HEK293 (cell line): ENCODE measurements around the gene PPIC.

Experiments used
- CTCF ChIA-PET: fragments of 350-600 bp; formaldehyde crosslinking; extraction: SDS; loops from one replicate; lab custom pipeline; 2021; ENCODE audit warnings: antibody characterized with exemption; lab: Yijun Ruan, JAX
- POLR2A ChIA-PET: fragments of 300-600 bp; formaldehyde crosslinking; extraction: SDS; loops from one replicate; lab custom pipeline; 2020; ENCODE audit warnings: antibody characterized with exemption, inconsistent platforms; lab: Yijun Ruan, JAX
- H3K27ac ChIP-seq: fragments of 200-500 bp; sonication (Bioruptor generic); 2 replicates; pipeline ENCODE4 v1.5.1; 2014; ENCODE audit warnings: low read depth, low read length, control low read depth, inconsistent platforms; ENCODE audit errors: extremely low read depth
- H3K36me3 ChIP-seq, 2 experiments: fragments of 200-500 bp in 1 of 2; sonication (Bioruptor generic) in 1 of 2; 1 replicate in 1 of 2; 2 replicates in 1 of 2; pipeline ENCODE4 v1.5.1; 2014 to 2017; ENCODE audit warnings: inconsistent platforms in 2 of 2, low read length in 2 of 2; ENCODE audit not compliant: control insufficient read depth in 2 of 2, insufficient read depth in 1 of 2
- H3K4me1 ChIP-seq: fragments of 200-500 bp; sonication (Bioruptor generic); 2 replicates; pipeline ENCODE4 v1.5.1; 2014; ENCODE audit warnings: mild to moderate bottlenecking, low read length, inconsistent platforms; ENCODE audit not compliant: control insufficient read depth, insufficient read depth
- H3K4me3 ChIP-seq: 2 replicates; pipeline ENCODE4 v1.5.1; 2011; ENCODE audit warnings: low read depth, mild to moderate bottlenecking, control low read depth, low read length, moderate library complexity
- H3K9me3 ChIP-seq: fragments of 200-500 bp; sonication (Bioruptor generic); 2 replicates; pipeline ENCODE4 v1.5.1; 2014; ENCODE audit warnings: low read depth, low read length, inconsistent platforms; ENCODE audit not compliant: control insufficient read depth, insufficient read depth
- EGR2 ChIP-seq: fragments of 450-650 bp; formaldehyde crosslinking; IDR thresholded peaks from 2 replicates; pipeline ENCODE4 v1.5.1; 2016; ENCODE audit warnings: low read depth, missing biosample characterization, missing genetic modification characterization
- FEZF1 ChIP-seq: fragments of 450-650 bp; formaldehyde crosslinking; IDR thresholded peaks from 2 replicates; pipeline ENCODE4 v1.5.1; 2016; ENCODE audit warnings: missing biosample characterization, missing genetic modification characterization
- GLI4 ChIP-seq: fragments of 450-650 bp; formaldehyde crosslinking; IDR thresholded peaks from 2 replicates; pipeline ENCODE4 v1.5.1; 2016; ENCODE audit warnings: missing biosample characterization, missing genetic modification characterization
- GLIS1 ChIP-seq: fragments of 450-650 bp; formaldehyde crosslinking; IDR thresholded peaks from 2 replicates; pipeline ENCODE4 v1.5.1; 2016; ENCODE audit warnings: missing biosample characterization, missing genetic modification characterization
- KLF17 ChIP-seq: fragments of 450-650 bp; formaldehyde crosslinking; IDR thresholded peaks from 2 replicates; pipeline ENCODE4 v1.5.1; 2016; ENCODE audit warnings: missing biosample characterization, missing genetic modification characterization
- TCF7L2 ChIP-seq: IDR thresholded peaks from 2 replicates; pipeline ENCODE4 v1.6.1; 2011; ENCODE audit warnings: low read depth, mild to moderate bottlenecking, inconsistent platforms, low read length, moderate library complexity, borderline replicate concordance
- YY1 ChIP-seq: fragments of 450-650 bp; formaldehyde crosslinking; IDR thresholded peaks from 2 replicates; pipeline ENCODE4 v1.5.1; 2018; ENCODE audit warnings: missing biosample characterization, missing genetic modification characterization
- ZBTB8A ChIP-seq: fragments of 450-650 bp; formaldehyde crosslinking; IDR thresholded peaks from 2 replicates; pipeline ENCODE4 v1.5.1; 2016; ENCODE audit warnings: missing biosample characterization, missing genetic modification characterization
- ZIC2 ChIP-seq: fragments of 450-650 bp; formaldehyde crosslinking; IDR thresholded peaks from 2 replicates; pipeline ENCODE4 v1.5.1; 2016; ENCODE audit warnings: missing biosample characterization, missing genetic modification characterization
- ZNF10 ChIP-seq: fragments of 450-650 bp; formaldehyde crosslinking; IDR thresholded peaks from 2 replicates; pipeline ENCODE4 v1.5.1; 2017; ENCODE audit warnings: missing biosample characterization, missing genetic modification characterization
- ZNF214 ChIP-seq: fragments of 450-650 bp; formaldehyde crosslinking; IDR thresholded peaks from 2 replicates; pipeline ENCODE4 v1.5.1; 2017; ENCODE audit warnings: missing biosample characterization, mild to moderate bottlenecking, missing genetic modification characterization, borderline replicate concordance
- ZNF223 ChIP-seq: fragments of 450-650 bp; formaldehyde crosslinking; IDR thresholded peaks from 2 replicates; pipeline ENCODE4 v1.5.1; 2016; ENCODE audit warnings: missing biosample characterization, missing genetic modification characterization
- ZNF292 ChIP-seq: fragments of 450-650 bp; formaldehyde crosslinking; IDR thresholded peaks from 2 replicates; pipeline ENCODE4 v1.5.1; 2016; ENCODE audit warnings: low read depth, missing biosample characterization, missing genetic modification characterization, borderline replicate concordance
- ZNF426 ChIP-seq: fragments of 450-650 bp; formaldehyde crosslinking; IDR thresholded peaks from 2 replicates; pipeline ENCODE4 v1.5.1; 2017; ENCODE audit warnings: missing biosample characterization, missing genetic modification characterization, mild to moderate bottlenecking, inconsistent platforms, moderate library complexity
- ZNF501 ChIP-seq: fragments of 450-650 bp; formaldehyde crosslinking; IDR thresholded peaks from 2 replicates; pipeline ENCODE4 v1.5.1; 2016; ENCODE audit warnings: missing biosample characterization, missing genetic modification characterization
- ZNF660 ChIP-seq: fragments of 450-650 bp; IDR thresholded peaks from 2 replicates; pipeline ENCODE4 v1.5.1; 2018; ENCODE audit warnings: missing biosample characterization, mild to moderate bottlenecking, missing genetic modification characterization
- ZNF768 ChIP-seq: fragments of 450-650 bp; formaldehyde crosslinking; IDR thresholded peaks from 2 replicates; pipeline ENCODE4 v1.5.1; 2018; ENCODE audit warnings: missing biosample characterization, mild to moderate bottlenecking, missing genetic modification characterization
- ZNF843 ChIP-seq: fragments of 450-650 bp; formaldehyde crosslinking; IDR thresholded peaks from 2 replicates; pipeline ENCODE4 v1.5.1; 2016; ENCODE audit warnings: missing biosample characterization, missing genetic modification characterization
- TF ChIP-seq, protein P1 (sequence below): fragments of 450-650 bp; formaldehyde crosslinking; IDR thresholded peaks from 2 replicates; pipeline ENCODE4 v1.5.1; 2016; ENCODE audit warnings: missing biosample characterization, missing genetic modification characterization, low read depth
- TF ChIP-seq, protein P2 (sequence below): sonication (generic); formaldehyde crosslinking; IDR thresholded peaks from 2 replicates; pipeline ENCODE4 v1.8.1; 2022; ENCODE audit warnings: mild to moderate bottlenecking, moderate library complexity, missing genetic modification reagents

PPIC gene

GRCh38 chr5:123044926-123045617 lies 8.5 kb upstream of the PPIC start:
- TF ChIP-seq ZNF843 (tag by site-specific recombination) = 0 out of 2 replicates have a peak, but pooled peaks have one; percentile 43
- TF ChIP-seq FEZF1 (tag by site-specific recombination) = 0 out of 2 replicates have a peak, but pooled peaks have one; percentile 21
- no peak for TF ChIP-seq ZIC2 (tag by site-specific recombination)
- TF ChIP-seq ZNF10 (tag by site-specific recombination) = peak; percentile 89
- Histone ChIP-seq H3K4me1 (no peaks in the 10 kb centered on the region), H3K9me3 (no peaks in the 10 kb centered on the region), H3K4me3 (no peak overlapping the region), H3K36me3 (no peaks in the 10 kb centered on the region), H3K27ac (no peak overlapping the region)
- CTCF ChIA-PET = no interaction called here
- POLR2A ChIA-PET = no interaction called here

DNA sequence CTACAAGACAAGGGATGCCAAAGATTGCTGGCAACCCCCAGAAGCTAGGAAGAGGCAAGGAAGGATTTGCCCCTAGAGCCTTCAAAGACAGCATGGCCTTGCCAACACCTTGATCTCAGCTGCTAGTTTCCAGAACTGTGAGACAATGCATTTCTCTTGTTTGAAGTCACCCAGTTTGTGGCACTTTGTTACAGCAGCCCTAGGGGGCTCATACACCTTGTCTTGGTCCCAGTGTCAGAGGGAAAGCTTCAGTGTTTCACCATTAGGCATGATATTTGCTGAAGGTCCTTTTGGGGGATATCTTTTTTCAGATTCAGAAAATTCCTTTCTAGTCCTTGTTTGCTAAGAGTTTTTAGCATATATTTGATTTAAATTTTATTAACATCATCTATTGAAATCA lies 3.1 kb upstream of the PPIC start:
- TF ChIP-seq GLIS1 (tag by site-specific recombination) (no peak), ZNF660 (tag by site-specific recombination) (no peak), TCF7L2 (no peak), KLF17 (tag by site-specific recombination) (no peak), ZNF768 (tag by site-specific recombination) (no peak), YY1 (no peak), GLI4 (tag by site-specific recombination) (no peak), ZNF426 (tag by site-specific recombination) (no peak), ZNF501 (tag by site-specific recombination) (no peak), ZNF223 (tag by site-specific recombination) (no peak), ZBTB8A (tag by site-specific recombination) (no peak), ZNF292 (tag by site-specific recombination) (no peak), EGR2 (tag by site-specific recombination) (no peak), ZNF214 (tag by site-specific recombination) (no peak)
- TF ChIP-seq, protein P1, sequence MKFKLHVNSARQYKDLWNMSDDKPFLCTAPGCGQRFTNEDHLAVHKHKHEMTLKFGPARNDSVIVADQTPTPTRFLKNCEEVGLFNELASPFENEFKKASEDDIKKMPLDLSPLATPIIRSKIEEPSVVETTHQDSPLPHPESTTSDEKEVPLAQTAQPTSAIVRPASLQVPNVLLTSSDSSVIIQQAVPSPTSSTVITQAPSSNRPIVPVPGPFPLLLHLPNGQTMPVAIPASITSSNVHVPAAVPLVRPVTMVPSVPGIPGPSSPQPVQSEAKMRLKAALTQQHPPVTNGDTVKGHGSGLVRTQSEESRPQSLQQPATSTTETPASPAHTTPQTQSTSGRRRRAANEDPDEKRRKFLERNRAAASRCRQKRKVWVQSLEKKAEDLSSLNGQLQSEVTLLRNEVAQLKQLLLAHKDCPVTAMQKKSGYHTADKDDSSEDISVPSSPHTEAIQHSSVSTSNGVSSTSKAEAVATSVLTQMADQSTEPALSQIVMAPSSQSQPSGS = no peak
- TF ChIP-seq, protein P2, sequence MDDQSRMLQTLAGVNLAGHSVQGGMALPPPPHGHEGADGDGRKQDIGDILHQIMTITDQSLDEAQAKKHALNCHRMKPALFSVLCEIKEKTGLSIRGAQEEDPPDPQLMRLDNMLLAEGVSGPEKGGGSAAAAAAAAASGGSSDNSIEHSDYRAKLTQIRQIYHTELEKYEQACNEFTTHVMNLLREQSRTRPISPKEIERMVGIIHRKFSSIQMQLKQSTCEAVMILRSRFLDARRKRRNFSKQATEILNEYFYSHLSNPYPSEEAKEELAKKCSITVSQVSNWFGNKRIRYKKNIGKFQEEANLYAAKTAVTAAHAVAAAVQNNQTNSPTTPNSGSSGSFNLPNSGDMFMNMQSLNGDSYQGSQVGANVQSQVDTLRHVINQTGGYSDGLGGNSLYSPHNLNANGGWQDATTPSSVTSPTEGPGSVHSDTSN (CRISPR knock-in tag) = no peak
- TF ChIP-seq, all 188 proteins: peak for 0
- ChIA-PET POLR2A (no interaction called here), CTCF (interaction anchor here (0.9 kb wide), 1 partner anchor 305 kb away, joined by 3 read pairs; no protein-coding TSS in a partner anchor)
- H3K4me1 ChIP-seq = peaks cover 3% of the 10 kb centered on the region; the same call in 1 of the 2 replicates
- H3K36me3 ChIP-seq = no peaks in the 10 kb centered on the region
- no peaks in the 10 kb centered on the region for H3K9me3 ChIP-seq
- no peak overlapping the region for H3K27ac ChIP-seq
- no peak overlapping the region for H3K4me3 ChIP-seq
